HG03460 (cell line): ENCODE results near the gene ARHGAP1.
"Not testable (repeated sequence)": the region's sequence is repeated elsewhere in the genome, so short reads cannot be mapped to it uniquely, and the experiment has no call there.

Experiments
- ATAC-seq: cut with Tn5 transposase; IDR thresholded peaks from one replicate; pipeline ENCODE4 v1.9.1; 2021; ENCODE audit not compliant: unreplicated experiment

The ARHGAP1 gene

DNA sequence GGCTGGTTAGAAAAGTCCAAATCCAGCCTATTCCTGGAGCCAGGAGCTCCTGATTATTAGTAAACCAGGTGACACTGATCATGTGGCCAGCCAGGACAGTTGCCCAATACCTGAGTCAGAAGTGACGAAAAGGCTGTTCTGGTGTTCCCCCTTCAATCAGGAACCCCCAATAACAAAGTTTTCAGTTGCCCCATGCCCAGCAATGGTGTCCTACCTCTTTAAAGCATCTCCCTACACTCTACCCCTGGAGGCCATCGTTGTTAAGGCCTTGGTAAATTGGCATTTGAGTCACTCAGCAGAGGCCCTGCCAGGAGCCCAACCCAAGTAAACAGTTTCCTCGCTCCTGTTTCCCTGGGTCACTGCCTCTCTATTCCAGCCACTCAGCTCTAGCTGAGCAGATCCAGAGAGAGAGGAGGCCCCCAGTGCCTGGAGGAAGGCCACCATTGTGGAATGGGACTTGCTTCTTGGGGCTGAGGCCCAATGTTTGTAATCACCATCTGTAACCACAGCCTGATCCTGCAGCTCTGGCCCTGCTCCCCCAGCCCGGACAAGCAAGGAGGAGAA lies 25.0 kb downstream of the ARHGAP1 start:
- no peak for ATAC-seq

DNA sequence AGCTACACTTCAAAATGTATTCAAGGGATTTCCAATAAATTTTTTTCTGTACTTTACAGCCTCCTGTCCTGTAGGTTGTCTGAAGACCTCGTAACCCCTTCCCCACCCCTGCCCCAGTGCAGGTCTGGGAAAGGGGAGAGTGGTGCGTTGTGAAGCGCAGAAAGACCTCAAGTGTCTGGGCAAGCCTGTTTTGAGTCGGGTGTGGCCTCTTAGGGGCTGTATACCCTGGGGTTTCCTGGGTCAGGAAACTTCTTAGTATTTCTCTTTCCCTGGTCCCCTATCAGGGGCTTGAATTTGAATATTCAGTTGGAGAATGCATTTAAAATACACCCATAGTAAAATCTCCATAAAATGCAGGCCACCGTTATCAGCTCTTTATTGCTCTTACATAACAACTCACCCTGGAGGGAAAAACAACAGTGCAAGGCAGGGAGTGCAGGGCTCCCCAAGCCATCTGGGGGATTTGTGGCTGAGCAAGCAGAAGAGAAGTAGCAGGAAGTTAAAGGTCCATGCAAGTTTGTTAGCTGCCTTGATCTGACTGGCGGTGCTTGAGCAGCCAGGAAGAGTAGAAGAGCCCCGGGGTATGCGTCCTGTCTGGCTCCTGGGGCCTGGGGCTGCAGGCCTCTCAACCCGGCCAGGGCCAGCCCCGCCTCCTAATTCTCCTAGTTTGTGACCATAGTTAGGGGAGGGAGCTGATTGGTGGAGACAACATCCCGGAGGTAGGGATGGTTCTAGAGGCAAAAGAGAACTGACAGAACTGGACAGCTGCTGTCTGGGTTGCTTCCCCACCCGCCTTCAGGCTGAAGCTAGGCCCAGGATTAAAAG lies 25.7 kb downstream of the ARHGAP1 start:
- no peak for ATAC-seq

DNA sequence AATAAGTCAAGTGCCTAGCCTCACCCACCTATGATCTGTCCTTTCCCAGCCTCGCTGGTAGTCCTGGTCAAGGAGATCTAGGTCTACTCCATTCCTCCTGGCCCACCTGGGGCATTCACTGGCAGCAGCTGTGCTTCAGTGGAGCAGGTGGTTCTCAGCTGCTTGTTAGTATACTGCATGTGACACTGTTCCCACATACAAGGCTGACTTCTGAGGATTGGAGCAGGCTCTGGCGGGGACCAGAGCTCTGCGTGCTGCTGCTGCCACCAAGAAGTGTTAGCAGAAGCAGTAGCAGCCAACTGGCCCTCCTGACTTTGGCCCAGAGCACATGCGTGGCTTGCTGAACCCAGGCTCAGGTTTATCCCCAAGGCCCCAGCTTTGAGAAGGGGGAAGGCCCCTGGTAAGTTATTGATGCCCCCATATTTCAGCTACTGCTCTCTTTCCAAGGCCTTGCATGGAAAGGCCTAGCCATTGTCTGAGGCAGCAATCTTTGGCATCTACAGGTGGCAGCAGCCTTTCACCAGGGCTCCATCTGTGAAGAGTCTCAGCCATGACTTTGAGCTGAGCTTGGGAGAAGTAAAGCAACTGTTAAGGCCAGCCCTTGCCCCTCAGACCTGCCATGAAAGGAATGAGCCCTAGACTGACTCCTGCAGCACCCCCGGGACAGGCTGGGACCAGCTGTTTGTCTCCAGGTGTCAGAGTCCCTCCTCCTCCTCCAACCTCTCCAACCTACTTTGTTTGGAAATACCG lies 26.5 kb downstream of the ARHGAP1 start:
- ATAC-seq: no peak

DNA sequence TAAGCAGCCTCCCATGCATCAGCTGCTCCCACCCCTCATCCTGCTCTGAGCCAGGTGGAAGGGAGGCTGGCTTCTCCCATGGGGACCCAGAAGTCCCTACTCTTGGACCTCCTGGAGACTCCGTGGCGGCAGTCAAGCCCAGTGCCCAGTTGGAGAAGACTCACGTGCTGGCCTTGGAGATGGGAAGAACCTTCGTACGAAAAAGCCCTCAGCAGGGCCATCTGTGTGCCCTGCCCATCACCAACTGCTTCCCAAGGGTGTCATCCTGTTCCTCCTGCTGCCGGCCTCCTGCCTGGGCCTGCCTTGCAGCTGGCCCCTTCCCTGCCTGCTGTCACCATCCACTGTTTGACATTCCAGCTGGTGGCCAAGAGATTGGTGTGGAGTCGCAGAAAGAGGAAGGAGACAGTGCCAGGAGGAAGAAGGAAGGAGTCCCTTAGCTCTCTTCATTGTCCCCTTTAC lies 28.0 kb downstream of the ARHGAP1 start:
- ATAC-seq: no peak

DNA sequence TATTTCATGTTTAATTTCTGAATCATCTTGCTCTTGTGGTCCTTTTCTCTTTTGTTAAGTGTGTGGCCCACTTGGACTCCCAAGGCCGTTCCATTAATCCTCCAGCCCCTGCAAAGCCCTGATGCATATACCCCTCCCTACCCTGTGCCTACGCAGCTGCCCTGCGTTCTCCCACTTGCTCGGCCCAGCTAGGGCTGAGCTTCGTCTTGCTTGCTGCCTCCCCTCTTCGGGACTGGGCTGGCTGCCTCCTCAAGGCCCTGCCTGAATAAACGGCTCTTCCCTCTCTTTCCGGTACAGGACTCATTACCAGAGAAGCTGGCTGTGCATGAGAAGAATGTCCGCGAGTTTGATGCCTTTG lies 28.5 kb downstream of the ARHGAP1 start:
- no peak for ATAC-seq

DNA sequence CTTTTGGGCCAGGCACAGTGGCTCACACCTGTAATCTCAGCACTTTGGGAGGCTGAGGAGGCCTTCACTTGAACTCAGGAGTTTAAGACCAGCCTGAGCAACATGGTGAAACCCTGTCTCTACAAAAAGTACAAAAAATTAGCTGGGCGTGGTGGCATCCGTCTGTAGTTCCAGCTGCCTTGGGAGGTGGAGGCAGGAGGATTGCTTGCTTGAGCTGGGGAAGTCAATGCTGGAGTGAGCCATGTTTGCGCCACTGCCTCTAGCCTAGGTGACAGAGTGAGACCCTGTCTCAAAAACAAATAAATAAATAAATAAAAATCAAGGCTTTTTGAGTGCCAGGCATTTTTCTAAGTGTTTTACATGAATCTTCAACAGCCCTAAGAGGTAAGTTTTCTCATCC lies 29.9 kb downstream of the ARHGAP1 start:
- not testable (repeated sequence) for ATAC-seq

DNA sequence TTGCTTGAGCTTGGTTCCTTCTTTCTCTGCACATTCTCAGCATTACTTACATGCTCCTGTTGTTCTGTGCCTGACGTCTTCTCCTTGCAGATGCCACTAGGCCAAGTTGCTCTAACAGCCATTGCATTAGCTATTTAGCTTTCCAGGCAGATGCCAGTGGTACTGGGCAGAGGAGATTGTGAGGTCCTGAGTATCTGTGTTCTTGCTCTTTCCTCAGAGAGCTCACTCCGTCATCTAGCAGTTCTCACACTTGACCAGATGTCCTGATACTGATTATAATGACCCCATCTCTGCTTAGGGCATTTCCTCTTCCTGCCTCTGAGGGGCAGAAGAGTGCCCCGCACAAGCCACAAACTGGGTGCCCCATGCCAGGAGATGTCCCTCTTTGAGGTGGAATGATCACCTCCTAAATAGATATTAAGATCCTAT lies 30.7 kb downstream of the ARHGAP1 start:
- no peak for ATAC-seq

DNA sequence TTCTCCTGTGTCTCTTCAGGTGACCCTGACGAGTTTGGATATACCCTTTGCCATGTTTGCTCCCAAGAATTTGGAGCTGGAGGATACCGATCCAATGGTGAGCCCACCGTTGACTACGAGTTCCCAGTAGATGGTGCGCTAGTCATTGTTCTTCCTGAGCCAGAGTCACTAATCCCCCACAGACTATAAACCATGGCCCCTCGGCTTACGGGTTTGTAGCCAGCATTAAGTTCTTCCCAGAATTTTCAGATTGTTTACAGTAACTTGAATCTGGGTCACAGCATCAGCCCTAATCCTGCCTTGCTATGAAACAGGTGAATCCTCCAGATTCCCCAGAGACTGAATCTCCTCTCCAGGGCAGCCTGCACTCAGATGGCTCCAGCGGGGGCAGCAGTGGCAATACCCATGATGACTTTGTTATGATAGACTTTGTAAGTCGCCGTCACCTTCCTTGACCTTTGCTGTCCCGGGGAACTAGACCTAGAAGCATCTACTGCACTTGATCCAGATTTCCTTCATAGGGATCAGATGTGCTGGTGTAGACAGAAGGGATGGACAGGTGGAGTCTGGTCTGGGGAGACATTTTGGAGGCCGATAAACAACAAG lies 31.8 kb downstream of the ARHGAP1 start:
- no peak for ATAC-seq

DNA sequence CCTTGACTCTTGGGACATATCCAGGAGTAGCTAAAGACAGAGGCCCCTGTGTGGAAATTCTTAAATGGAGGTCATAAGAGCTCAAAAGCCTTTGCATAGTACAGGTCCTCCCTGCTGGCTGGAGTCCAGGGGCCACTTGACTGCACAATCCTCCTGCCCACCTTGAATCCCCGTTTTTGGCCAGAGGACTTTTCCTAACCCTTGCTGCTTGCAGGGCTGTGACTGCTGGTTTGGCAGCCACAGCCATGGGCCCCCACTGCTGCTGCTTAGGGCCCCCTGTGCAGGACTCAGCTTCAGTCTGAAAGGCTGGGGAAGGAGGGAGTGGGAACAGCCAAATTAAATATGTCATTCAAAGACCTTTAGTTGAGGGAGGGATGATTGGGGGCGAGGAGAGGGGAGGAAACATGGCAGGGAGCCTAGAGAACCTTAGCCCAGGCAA lies 33.4 kb downstream of the ARHGAP1 start:
- no peak for ATAC-seq

DNA sequence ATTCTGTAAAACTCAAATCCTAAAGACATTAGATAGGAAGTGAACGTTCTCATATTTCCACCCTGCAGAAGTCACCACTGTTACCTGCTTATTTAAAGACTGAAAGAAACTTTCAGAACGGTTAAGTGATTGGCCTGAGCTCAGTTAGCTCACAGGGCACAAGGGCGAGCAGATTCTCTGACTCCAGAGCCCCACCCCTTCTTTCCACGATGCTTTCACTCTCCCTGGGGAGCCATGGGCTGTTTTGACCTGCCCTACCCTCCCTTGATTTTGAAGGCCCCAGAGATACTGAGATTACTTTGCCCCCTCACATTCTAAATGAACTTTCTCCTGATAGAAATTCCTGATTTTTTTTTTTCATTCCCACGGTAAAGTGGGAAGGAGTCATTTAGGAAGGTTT lies 33.9 kb downstream of the ARHGAP1 start:
- no peak for ATAC-seq

DNA sequence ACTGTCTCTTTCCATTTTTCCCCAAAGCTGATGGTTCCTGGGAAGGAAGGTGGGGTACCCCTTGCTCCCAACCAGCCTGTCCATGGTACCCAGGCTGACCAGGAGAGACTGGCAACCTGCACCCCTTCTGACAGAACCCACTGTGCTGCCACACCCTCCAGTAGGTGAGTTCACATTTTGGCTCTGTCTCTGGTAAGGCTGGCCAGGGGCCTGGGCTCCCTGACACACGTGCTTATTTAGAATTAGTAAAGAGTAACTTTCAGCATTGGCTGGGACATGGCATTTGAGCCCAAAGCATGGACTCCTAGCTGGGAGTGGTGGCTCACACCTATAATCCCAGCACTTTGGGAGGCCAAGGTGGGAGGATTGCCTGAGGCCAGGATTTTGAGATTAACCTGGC lies 35.1 kb downstream of the ARHGAP1 start:
- ATAC-seq: no peak

DNA sequence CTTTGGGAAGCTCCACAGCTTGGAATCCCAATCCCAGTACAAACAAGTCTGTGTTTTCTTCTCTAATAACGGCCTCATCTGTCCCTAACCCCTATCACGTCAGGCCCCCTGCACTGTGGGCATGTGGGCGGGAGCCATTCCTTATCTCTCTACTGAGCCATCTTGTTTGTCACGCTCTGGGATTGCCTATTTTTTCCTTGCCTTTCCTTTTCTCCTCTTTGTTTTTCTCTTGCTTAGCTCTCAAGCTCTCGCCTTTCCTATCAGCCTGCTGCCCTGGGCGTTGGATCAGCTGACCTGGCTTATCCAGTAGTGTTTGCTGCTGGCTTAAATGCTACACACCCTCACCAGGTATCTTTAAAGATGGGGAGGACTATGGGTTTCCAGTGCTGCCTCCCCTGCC lies 35.8 kb downstream of the ARHGAP1 start:
- no peak for ATAC-seq

DNA sequence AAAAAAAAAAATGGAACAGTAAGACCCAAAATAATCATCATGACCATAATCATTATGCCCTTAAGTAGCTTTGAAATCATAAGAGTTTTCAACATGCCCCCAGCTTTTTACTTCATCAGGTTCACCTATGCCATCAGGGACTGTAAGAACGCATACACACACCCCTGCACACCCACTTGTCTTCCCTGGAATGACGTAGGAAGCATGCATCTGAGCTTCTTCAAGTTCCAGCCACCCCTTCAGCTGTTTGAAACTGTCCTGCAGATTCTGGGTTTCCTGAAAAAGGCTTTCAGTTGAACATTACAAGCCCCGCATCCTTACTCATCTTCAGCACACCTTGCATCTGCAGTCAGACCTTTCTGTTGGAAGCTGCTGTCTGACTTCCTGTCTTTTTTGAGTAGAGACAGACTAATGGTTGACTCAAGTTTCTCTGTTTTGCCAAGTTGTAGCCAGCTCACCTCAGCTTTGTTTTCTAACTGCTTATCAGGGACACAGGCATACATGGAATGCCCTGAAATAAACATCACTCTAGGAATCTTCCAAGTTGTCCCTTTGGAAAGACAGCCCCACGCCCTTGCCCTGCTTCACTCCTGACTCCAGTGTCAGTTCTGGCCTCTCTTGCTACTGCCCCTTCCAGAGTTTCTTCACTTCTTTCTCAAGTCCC lies 37.0 kb downstream of the ARHGAP1 start:
- no peak for ATAC-seq

DNA sequence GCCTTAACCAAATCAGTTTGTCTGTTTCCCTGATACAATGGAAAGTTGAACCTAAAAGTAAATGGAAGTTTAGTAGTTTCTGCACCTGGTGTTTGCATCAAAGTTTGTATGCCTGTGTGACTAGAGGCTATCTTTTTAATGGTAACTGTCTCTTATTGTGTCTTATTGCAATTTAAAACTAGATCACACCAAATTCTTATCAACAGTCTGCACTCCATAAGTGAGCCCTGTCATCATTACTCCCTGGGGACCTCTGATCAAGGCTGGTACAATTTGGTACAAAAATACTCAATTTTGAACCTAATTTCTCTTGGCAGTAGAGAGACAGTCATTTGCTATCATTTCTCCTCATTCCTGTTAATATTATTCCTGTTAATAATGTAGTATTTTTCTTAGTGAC lies 38.1 kb downstream of the ARHGAP1 start:
- ATAC-seq: no peak

DNA sequence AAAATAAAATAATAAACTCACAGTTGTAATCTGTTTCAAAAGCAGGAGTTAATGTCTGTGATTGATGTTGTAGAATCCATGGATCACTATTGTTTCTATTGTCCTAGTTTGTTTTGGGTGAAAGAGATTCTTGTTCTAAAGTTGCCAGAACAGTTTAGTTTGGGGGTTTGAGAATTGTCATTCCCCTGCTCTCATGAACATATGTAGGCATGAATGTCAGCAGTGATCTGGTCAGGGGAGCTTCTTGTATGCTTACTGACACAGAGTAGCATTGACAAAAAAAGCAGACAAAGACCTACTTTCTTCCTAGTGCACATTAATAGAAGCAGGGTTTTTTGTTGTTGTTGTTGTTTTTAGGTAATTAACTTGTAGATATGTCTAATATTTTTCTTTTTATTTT lies 38.6 kb downstream of the ARHGAP1 start:
- no peak for ATAC-seq

DNA sequence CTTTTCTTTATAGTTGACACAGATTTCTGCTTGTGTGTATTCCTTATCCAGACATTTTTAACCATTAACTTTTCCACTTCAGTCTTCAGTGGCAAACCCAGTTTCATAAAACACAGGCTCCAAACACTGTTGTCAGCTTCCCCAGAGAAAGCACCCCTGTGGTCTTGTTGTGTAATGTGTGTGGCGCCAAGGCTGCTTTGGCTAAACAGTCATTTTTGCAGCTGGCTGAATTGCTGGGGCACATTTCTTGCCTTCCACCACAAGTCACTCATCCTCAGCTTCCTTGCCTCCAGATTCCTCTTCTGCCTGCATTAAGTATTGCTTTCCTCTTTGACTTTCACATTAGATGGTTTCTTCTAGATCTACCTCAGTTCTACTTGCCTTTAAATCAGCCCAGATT lies 40.5 kb downstream of the ARHGAP1 start:
- no peak for ATAC-seq

DNA sequence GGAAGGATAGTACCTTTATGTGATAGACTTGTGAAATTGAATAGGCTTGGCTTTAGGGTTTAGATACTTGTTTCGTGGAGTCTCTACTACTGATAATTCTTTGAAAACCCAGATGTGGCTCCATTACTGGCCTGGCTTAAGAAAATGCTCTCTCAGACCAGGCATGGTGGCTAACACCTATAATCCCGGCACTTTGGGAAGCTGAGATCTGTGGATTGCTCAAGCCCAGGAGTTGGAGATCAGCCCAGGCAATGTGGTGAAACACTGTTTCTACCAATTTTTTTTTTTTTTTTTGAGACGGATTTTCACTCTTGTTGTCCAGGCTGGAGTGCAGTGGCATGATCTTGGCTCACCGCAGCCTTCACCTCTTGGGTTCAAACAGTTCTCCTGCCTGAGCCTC lies 42.2 kb downstream of the ARHGAP1 start:
- no peak for ATAC-seq

DNA sequence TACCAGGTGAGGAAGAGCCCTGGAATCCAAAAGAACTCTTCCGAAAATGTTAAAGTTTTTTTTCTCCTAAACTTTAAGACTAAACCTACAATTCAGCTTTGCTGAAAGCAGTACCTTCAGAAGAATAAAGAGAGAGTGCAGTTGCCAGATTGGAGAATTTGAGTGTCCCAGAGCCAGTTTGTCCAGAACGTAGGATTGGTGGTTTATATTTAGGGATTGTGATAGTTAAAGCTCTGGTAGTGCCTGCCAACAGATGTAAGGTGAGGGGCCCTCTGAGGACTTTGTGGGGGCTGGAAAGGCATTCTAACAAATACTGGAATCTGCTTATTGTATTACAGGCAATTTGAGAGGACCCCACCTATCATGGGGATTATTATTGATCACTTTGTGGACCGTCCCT lies 43.2 kb downstream of the ARHGAP1 start:
- ATAC-seq: no peak

DNA sequence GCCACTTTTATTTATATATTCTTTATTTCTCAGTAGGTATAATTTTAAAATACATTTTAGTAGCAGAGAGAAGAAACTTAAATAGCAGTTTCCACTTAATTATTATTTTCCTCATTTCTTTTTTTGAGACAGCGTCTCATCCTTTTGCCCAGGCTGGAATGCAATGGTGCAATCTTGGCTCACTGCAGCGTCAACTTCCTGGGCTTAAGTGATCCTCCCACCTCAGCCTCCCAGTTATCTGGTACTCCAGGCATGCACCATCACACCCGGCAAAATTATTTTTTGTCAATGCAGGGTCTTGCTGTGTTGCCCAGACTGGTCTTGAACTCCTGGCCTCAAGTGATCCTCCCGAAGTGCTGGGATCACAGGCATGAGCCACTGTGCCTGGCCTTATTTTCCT lies 44.8 kb downstream of the ARHGAP1 start:
- no peak for ATAC-seq

DNA sequence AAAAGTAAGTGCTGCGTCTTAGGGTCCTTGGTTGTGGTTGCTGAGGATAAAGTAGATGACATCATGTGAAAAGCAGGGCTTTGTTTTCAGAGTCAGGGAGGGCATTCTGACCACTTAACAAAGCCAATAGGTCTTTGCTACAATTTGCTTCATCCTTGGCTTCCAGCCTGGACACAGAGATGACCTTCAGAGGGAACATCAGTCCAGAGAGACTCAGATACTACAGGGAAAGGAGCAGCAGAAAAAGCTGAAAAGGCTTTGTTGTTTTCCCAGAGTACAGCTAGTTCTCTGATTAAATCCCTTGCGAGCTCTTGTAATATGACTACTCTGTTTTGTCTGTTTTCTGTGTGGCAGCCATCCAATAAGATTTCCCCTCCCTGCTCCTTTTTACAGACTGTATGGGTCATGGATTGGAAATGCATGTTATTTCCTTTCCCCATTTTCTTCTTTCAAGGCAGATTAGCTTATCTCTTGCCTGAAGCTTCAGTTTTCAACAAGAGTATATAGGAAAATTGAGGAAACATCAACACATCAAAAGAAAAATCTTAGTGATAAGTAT lies 51.2 kb downstream of the ARHGAP1 start:
- no peak for ATAC-seq

DNA sequence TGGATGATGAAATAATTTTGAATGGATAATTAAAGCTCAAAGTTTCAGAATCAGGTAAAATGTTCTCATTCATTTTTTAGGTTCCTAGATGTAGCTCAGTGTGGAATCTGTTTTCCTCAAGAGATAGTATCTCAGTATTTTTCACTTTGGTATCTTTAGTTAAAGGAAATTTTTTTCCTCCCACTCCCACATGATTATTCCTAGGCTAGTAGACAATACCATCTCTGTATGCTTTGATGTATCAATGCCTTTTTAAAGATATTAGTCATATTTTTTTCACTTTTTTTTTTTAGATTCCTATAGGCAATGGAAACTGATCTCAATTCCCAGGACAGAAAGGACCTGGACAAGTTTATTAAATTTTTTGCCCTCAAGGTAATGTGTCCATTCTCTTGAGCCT lies 56.4 kb downstream of the ARHGAP1 start:
- no peak for ATAC-seq
